ENCODE measurements around the gene ARHGAP30.

ARHGAP30 gene

DNA sequence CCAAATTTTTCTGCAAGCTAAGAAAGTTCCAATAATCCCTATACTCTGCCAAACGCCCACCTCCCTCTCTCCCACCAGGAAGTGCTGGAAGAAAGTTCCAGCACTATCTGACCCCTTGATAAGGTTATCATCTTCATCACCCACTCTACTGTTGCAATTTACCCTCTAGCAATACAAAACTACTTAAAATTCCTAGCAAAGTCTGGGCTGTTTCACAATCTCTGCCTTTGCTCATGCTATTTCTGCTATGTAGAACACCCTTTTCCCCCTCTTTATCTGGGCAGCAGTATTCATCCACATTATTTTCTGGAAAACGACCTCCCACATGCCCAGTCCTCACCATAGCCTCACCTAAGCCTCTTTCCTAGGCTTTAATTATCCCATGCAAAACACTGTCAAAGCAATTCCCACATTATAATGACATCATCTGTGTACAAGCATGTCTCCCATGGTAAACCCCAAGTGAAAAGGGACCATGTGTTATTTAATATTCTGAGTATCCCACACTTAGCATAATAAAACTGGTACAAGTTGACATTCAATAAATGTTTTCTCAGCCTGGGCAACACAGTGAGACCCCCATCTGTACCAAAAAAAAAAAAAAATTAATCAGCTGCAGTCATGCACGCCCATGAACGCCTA is 60.7 kb downstream of the ARHGAP30 start:
- no peak for DNase-seq

DNA sequence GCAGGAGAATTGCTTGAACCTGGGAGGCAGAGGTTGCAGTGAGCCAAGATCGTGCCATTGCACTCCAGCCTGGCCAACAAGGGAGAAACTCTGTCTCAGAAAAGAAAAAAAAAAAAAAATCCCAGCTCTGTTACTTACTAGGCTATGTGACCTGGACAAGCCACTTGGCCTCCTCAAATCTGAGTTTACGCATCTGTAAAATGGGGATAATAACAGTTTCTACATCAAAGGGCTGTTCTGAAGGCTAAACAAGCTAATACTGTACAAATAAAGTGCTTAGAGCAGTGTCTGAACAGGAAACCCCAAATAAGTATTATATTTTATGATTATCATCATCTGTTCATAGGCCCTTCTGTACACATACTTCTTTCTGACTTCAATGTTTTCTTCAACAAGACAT is 62.3 kb downstream of the ARHGAP30 start:
- no peak for DNase-seq

DNA sequence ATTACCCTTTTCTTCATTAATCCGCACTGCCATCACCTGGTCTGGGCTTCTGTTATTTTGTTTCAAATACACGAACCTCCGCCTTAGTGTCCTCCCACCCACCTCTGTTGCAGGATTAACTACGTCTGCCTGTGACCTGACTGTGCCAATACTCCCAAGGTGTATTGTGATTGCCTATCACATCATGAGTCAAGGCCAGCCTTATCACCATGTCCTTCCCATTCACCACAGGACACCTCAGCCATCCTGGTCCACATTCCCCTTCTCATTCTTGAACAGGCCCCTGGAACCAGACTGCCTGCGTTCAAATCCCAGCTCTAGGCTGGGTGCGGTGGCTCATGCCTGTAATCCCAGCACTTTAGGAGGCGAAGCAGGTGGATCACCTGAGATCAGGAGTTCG is 63.1 kb downstream of the ARHGAP30 start:
- no peak for DNase-seq

DNA sequence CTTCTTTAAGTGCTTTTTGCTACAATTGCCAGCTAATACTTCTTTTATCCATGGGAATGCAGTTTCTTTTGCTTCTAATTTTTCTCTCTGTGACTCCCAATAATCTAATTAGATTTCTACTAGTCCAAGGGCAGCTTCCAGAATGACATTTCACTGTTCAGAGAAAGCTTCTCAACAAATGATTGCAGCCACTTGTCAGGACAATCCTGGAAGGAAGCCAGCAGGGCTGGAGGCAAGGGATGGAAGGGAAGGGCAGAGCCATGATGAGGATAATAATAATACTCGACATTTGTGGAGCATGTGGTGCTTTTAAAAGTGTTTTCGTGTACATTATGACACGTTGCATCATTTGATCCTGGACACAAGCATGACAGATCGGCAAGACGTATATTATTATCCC is 68.2 kb downstream of the ARHGAP30 start:
- no peak for DNase-seq

DNA sequence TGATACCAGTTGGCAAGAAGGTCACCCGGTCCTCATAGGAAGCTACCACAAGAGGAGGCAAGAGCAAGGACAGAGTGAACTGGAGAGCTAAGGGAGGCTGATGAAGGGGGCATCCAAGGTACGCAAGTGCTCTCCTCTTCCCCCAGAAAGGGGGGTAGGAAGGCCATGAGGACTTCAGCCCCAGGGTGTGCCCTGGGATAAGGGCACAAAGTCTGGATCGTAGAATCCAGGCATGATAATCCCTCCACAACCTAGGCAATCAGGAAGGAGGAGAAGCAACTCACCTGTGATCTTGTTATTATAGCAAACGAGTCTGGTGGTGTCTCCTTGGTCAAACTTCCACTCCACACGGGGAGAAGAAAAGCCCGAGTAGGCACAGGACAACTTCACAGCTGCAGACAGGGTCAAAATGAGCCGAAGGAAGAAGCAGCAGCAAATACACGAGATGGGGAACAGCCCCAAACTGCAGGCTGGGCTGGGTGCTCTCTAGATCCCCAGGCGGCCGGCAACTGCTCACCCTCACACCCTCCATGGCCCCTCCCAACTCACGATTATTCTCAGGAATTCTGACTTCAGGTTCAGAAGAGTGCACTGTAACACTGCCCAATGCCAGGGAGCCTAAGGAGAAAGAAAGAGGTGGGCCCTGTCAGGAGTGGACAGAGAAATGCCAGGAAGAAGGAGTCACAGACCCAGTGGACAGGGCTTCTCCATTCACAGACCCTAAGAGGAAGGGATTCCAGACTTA is 68.8 kb downstream of the ARHGAP30 start:
- no peak for DNase-seq

DNA sequence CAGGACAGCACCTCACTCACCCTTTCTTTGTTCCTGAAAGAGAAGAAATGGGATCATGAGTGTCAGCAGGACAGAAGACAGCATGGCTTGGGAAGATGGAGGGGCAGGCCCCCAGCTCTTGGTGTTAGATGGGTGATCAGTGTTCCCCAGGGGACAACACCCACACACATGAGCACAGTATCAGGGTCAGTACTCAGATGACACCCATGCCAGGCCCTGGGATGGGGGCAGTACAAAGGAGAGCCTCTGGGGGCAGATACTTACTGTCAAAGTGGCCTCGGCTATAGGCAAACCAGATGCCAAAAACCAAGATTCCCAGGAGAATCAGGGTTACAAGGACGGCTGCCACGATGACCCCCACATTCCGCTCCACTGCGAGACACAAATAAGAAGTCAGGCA is 70.3 kb downstream of the ARHGAP30 start:
- DNase-seq, result no peak

DNA sequence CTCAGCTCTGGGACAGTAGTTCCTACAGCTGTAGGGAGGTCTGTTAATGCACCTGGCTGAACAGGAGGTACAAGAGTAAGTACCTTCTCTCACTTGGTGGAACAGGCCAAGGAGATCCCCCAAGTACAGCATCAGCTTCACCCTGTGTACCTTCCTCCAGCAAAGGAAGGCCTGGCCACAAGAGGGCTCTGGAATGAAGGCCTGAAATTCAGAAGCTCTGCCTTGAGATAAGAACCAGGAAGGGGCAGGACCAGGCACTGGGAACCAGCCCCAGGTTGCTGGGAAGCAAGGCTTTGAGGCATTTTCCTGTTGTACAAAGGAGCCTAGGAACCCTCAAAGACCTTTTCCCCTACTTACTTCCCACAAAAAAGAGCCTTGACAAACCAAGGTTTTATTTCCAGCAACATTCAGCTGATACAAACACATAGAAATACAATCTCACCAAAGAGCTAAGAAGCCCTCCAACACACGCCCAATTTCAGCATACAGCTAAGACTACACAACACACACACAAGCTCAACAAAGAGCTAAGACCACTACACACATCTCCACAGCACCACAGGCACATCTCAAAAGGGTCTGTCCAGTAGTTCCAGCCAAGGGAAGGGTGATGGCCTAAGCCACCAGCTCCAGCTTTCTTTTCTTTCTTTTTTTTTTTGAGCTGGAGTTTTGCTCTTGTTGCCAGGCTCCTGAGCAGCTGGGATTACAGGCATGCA is 72.2 kb downstream of the ARHGAP30 start:
- DNase-seq, result peak; percentile 48

Measured in activated CD4-positive, alpha-beta T cell treated with anti-CD3 and anti-CD28 coated beads, Interleukin-2, amount 50 U/mL, for 1 hour (primary cell).